HG02759 (cell line): ENCODE measurements around the gene NES.

Source experiments
- ATAC-seq: cut with Tn5 transposase; IDR thresholded peaks from one replicate; pipeline ENCODE4 v1.9.1; 2021; ENCODE audit warnings: mild to moderate bottlenecking, moderate library complexity; ENCODE audit not compliant: unreplicated experiment

The NES gene

GRCh38 chr1:156676820-156677615 is at the start of gene NES:
Gene NES (minus strand): TSS chr1:156677407. CDS start chr1:156677264, 143 bp downstream.
- no peak for ATAC-seq

- no peak for ATAC-seq
Observed at GRCh38 chr1:156726549-156727226, 49.5 kb upstream of the NES start.

- ATAC-seq = peak; percentile 32
Observed at GRCh38 chr1:156725683-156726280, 48.6 kb upstream of the NES start.

GRCh38 chr1:156721535-156721934 is 44.3 kb upstream of the NES start:
- ATAC-seq = no peak

- no peak for ATAC-seq
Observed at GRCh38 chr1:156721131-156721530, 43.9 kb upstream of the NES start.

GRCh38 chr1:156717351-156717750 is 40.1 kb upstream of the NES start:
- ATAC-seq = no peak

- no peak for ATAC-seq
Observed at GRCh38 chr1:156714830-156715229, 37.6 kb upstream of the NES start.

GRCh38 chr1:156712626-156713025 is 35.4 kb upstream of the NES start:
- no peak for ATAC-seq

GRCh38 chr1:156711011-156711817 is 34.0 kb upstream of the NES start:
- no peak for ATAC-seq

GRCh38 chr1:156709757-156710489 is 32.7 kb upstream of the NES start:
- no peak for ATAC-seq

GRCh38 chr1:156709031-156709430 is 31.8 kb upstream of the NES start:
- no peak for ATAC-seq

- ATAC-seq = no peak
Observed at GRCh38 chr1:156708218-156708661, 31.0 kb upstream of the NES start.

- no peak for ATAC-seq
Observed at GRCh38 chr1:156707417-156708217, 30.4 kb upstream of the NES start.

GRCh38 chr1:156706657-156707416 is 29.6 kb upstream of the NES start:
- no peak for ATAC-seq

GRCh38 chr1:156705918-156706656 is 28.9 kb upstream of the NES start:
- ATAC-seq = peak; percentile 40

- peak; percentile 6 for ATAC-seq
Observed at GRCh38 chr1:156705321-156705917, 28.2 kb upstream of the NES start, which contains the start of gene CRABP2. Gene CRABP2 (minus strand): TSS chr1:156705583. CDS start chr1:156705446, 137 bp downstream.

GRCh38 chr1:156704930-156705320 is 27.7 kb upstream of the NES start:
- ATAC-seq = no peak
